Measurements from ENCODE around the gene GIT2.

- no peak for TF ChIP-seq POLR2A (IDR thresholded peaks at IDR 0.05)
- no peak for TF ChIP-seq CTCF (IDR thresholded peaks at IDR 0.05)
- TF ChIP-seq EP300 (IDR thresholded peaks at IDR 0.05) = no peak
Measured at GRCh38 chr12:109961201-109961600, 35.0 kb downstream of the GIT2 start.
